Left renal cortex interstitium (tissue), 4 donors: Measurements from ENCODE around the gene TBC1D20. TPM values are rescaled to one million over a fixed set of nuclear protein-coding genes. Genes with fewer than 3 reads are reported as not detected.

Experiments used
- DNase-seq, 4 donors: peaks; one replicate each; pipeline ENCODE4 v3.0.0-alpha.2; 2013; ENCODE audit warnings: low read depth in 4 of 4, low spot score in 2 of 4, missing footprints in 1 of 4
- polyA plus RNA-seq, 4 donors: library from polyadenylated mRNA; unstranded; fragments of 120-200 nt; gene quantifications; one replicate each; pipeline ENCODE4 v1.2.1, GENCODE V29; 2013; ENCODE audit not compliant: insufficient read length in 4 of 4

Gene TBC1D20
- polyA plus RNA-seq, 4 donors = 29.0 to 38.3 (median 32.9) TPM

GRCh38 chr20:440148-440547 is 22.2 kb downstream of the TBC1D20 start:
- no peak for DNase-seq

- no peak for DNase-seq
Observed at GRCh38 chr20:438571-439469, 23.5 kb downstream of the TBC1D20 start.

- no peak for DNase-seq
Observed at GRCh38 chr20:437787-438486, 24.4 kb downstream of the TBC1D20 start.

GRCh38 chr20:436476-436875 is 25.9 kb downstream of the TBC1D20 start:
- DNase-seq = no peak

- no peak for DNase-seq
Observed at GRCh38 chr20:435558-435957, 26.8 kb downstream of the TBC1D20 start.

- DNase-seq = no peak
Observed at GRCh38 chr20:434661-435419, 27.5 kb downstream of the TBC1D20 start.

GRCh38 chr20:434221-434620 is 28.1 kb downstream of the TBC1D20 start:
- peak in 1 of 4 donors; percentile 27 for DNase-seq

- DNase-seq = no peak
Observed at GRCh38 chr20:433300-433975, 28.9 kb downstream of the TBC1D20 start.

- no peak for DNase-seq
Observed at GRCh38 chr20:432677-433299, 29.5 kb downstream of the TBC1D20 start.

- DNase-seq = no peak
Observed at GRCh38 chr20:432208-432607, 30.1 kb downstream of the TBC1D20 start.

- peak in 2 of 4 donors; percentile 32 to 38 for DNase-seq
Observed at GRCh38 chr20:431012-431904, 31.1 kb downstream of the TBC1D20 start.

- DNase-seq = no peak
Observed at GRCh38 chr20:430091-430999, 32.0 kb downstream of the TBC1D20 start.

GRCh38 chr20:428658-429200 is 33.6 kb downstream of the TBC1D20 start:
- no peak for DNase-seq

- no peak for DNase-seq
Observed at GRCh38 chr20:427849-428657, 34.3 kb downstream of the TBC1D20 start.

GRCh38 chr20:427401-427800 is 34.9 kb downstream of the TBC1D20 start:
- DNase-seq = no peak

- no peak for DNase-seq
Observed at GRCh38 chr20:426566-426965, 35.8 kb downstream of the TBC1D20 start.

- DNase-seq = no peak
Observed at GRCh38 chr20:421685-422250, 40.6 kb downstream of the TBC1D20 start.
